Upper lobe of left lung (tissue), 6 donors: ENCODE results near the gene COX20. TPM values are rescaled to one million over a fixed set of nuclear protein-coding genes. Genes with fewer than 3 reads are reported as not detected.

Source experiments
- ATAC-seq, 2 donors: fragments of 200-7000 bp; cut with Tn5 transposase; one replicate each; pipeline ENCODE4 v1.9.1; 2022; ENCODE audit warnings: mild to moderate bottlenecking in 2 of 2, moderate library complexity in 2 of 2; ENCODE audit not compliant: low FRiP score in 2 of 2
- DNase-seq, 2 donors: peaks; one replicate each; pipeline ENCODE4 v3.0.0-alpha.2; 2019 to 2020
- H3K27ac ChIP-seq, 4 donors: fragments of 200-600 bp; sonication (generic); one replicate each; pipeline ENCODE4 v1.5.1; 2016 to 2019
- H3K27me3 ChIP-seq, 4 donors: fragments of 200-600 bp; sonication (generic); one replicate each; pipeline ENCODE4 v1.5.1; 2017 to 2019
- H3K36me3 ChIP-seq, 4 donors: fragments of 200-600 bp; sonication (generic); one replicate each; pipeline ENCODE4 v1.5.1; 2016 to 2019
- H3K4me1 ChIP-seq, 4 donors: fragments of 200-600 bp; sonication (generic); one replicate each; pipeline ENCODE4 v1.5.1; 2018 to 2019
- H3K4me3 ChIP-seq, 4 donors: fragments of 200-600 bp; sonication (generic); one replicate each; pipeline ENCODE4 v1.5.1; 2017 to 2019; ENCODE audit warnings: mild to moderate bottlenecking in 2 of 4, moderate library complexity in 1 of 4
- H3K9me3 ChIP-seq, 4 donors: fragments of 200-600 bp; sonication (generic); one replicate each; pipeline ENCODE4 v1.5.1; 2018 to 2019
- CTCF ChIP-seq, 6 experiments: fragments of 450-650 bp in 4 of 6; fragments of 200-600 bp in 2 of 6; sonication (generic) in 2 of 6; IDR thresholded peaks; one replicate each; pipeline ENCODE4 v1.5.1; 2016 to 2019; ENCODE audit warnings: antibody characterized with exemption in 6 of 6
- EP300 ChIP-seq, 4 donors: sonication (generic); formaldehyde crosslinking; IDR thresholded peaks; one replicate each; pipeline ENCODE4 v1.5.1; 2017; ENCODE audit warnings: antibody characterized with exemption in 4 of 4, control low read depth in 2 of 4
- POLR2A ChIP-seq, 4 donors: fragments of 450-650 bp; IDR thresholded peaks; one replicate each; pipeline ENCODE4 v1.5.1; 2016 to 2017; ENCODE audit warnings: antibody characterized with exemption in 4 of 4, mild to moderate bottlenecking in 2 of 4
- POLR2AphosphoS5 ChIP-seq, 2 donors: sonication (generic); formaldehyde crosslinking; IDR thresholded peaks; one replicate each; pipeline ENCODE4 v1.5.1; 2017; ENCODE audit warnings: antibody characterized with exemption in 2 of 2
- WGBS, 2 donors: methylation state at CpG; one replicate each; pipeline ENCODE4 v1.1.5; 2017 to 2018; 5-methylcytosine and 5-hydroxymethylcytosine counted together
- total RNA-seq, 6 donors: library from RNA; depleted of rRNA in 4 of 6; stranded (reverse); fragments of >200 nt in 4 of 6; gene quantifications; one replicate each; pipeline versions ENCODE4 v1.1.0 to v1.2.1, GENCODE V29; 2016 to 2021
- donor health status: DM: no; HTN: no; CAD: no; lungs with moderate emphysema.
- donor health status: DM: no; HTN: yes; CAD: no; lungs with severe emphysema.

COX20 gene
- total RNA-seq, 6 donors from 2014 or later = 9.4 to 35.3 (median 25.6) TPM

GRCh38 chr1:244837597-244838258 lies 2.3 kb downstream of the COX20 start:
- peaks cover 3 to 30% (median 6%) of the 10 kb centered on the region in 4 donors for H3K36me3 ChIP-seq
- DNase-seq (no peak), ATAC-seq (no peak)
- H3K27ac ChIP-seq = peak overlapping the region in 3 of 4 donors; percentile 18 to 97 (median 45)
- TF ChIP-seq CTCF (IDR thresholded peaks at IDR 0.05) (no peak), POLR2A (IDR thresholded peaks at IDR 0.05) (no peak), EP300 (IDR thresholded peaks at IDR 0.05) (no peak), POLR2AphosphoS5 (IDR thresholded peaks at IDR 0.05) (no peak)
- no peaks in the 10 kb centered on the region for H3K9me3 ChIP-seq
- WGBS, 2 donors = 84 to 88% methylated on average over 5 of the region's 5 CpGs
- H3K4me1 ChIP-seq = peaks cover 23 to 49% (median 29%) of the 10 kb centered on the region in 4 donors
- no peak overlapping the region for H3K4me3 ChIP-seq
- no peaks in the 10 kb centered on the region for H3K27me3 ChIP-seq

DNA sequence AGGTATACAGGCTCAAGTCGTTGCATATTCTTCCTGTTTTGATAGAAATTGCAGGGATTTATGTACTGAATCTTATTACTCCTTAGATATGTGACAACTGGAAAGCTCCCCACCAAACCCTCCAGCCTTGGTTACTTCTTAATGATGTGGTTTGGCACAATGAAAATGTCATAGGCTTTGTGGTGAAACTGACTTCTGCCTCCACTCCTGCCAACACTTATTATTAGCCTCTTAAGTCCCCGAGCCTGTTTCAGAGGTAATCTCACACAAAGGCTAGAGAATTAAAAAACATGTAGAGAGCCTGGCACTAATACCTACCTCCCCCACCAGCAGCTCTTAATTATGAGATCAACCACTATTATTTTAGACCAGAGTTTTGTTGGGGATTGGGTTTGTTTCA lies 4.2 kb downstream of the COX20 start:
- Histone ChIP-seq H3K27me3 (no peaks in the 10 kb centered on the region), H3K27ac (no peak overlapping the region), H3K4me1 (peaks cover 19 to 40% (median 26%) of the 10 kb centered on the region in 4 donors), H3K9me3 (no peaks in the 10 kb centered on the region), H3K4me3 (no peak overlapping the region), H3K36me3 (peaks cover 17 to 49% (median 20%) of the 10 kb centered on the region in 4 donors)
- no peak for ATAC-seq
- TF ChIP-seq EP300 (IDR thresholded peaks at IDR 0.05) (no peak), POLR2A (IDR thresholded peaks at IDR 0.05) (no peak)
- DNase-seq = no peak
- WGBS, 2 donors = 34 to 44% methylated on average over 2 of the region's 2 CpGs

GRCh38 chr1:244840219-244840794 lies 4.8 kb downstream of the COX20 start:
- H3K4me1 ChIP-seq = peaks cover 19 to 40% (median 26%) of the 10 kb centered on the region in 4 donors

DNA sequence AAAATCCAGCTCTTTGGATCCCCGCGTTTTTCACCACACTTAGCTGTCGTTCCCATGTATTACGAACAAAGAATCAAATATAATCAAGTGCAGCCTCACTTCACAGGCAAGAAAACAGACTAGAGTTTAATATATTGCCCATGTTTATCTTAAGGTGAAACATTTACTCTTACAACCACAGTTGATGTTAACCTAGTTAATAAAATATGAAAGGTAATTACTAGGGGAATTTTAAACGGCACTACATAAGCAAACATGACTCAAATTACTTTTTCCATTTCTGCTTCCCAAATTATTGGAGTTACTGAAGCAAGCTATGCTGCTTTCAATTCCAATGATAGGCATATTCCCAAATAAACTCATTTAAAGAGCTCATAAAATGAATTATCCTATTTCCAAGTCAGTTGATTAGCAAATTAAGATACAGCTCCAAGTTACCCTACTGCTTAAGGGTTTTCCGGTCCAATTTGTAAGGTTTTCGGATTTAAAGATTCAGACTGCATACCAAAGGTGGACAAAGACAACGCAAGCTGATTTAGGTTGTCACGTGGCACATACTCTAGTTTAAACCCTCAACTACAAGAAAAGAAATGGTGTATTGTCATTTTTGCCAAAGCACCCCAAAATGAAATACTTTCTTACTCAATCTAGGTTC lies 5.9 kb downstream of the COX20 start:
- peaks cover 30 to 67% (median 32%) of the 10 kb centered on the region in 4 donors for H3K36me3 ChIP-seq
- H3K4me1 ChIP-seq = peaks cover 16 to 35% (median 24%) of the 10 kb centered on the region in 4 donors
- DNase-seq = no peak
- ATAC-seq = no peak
- TF ChIP-seq POLR2A (IDR thresholded peaks at IDR 0.05) = no peak
- no peak for TF ChIP-seq POLR2AphosphoS5 (IDR thresholded peaks at IDR 0.05)
- TF ChIP-seq EP300 (IDR thresholded peaks at IDR 0.05) = no peak
- no peak for TF ChIP-seq CTCF (IDR thresholded peaks at IDR 0.05)
- H3K9me3 ChIP-seq = no peaks in the 10 kb centered on the region
- 76 to 78% methylated on average over 9 of the region's 9 CpGs for WGBS, 2 donors
- H3K4me3 ChIP-seq = no peak overlapping the region
- peak overlapping the region in 1 of 4 donors; percentile 28 for H3K27ac ChIP-seq
- no peaks in the 10 kb centered on the region for H3K27me3 ChIP-seq

More at GRCh38 chr1:244840219-244840794, 4.8 kb downstream of the COX20 start:
- ATAC-seq (no peak), DNase-seq (no peak)
- Histone ChIP-seq H3K4me3 (no peak overlapping the region), H3K36me3 (peaks cover 19 to 56% (median 23%) of the 10 kb centered on the region in 4 donors), H3K9me3 (no peaks in the 10 kb centered on the region), H3K27me3 (no peaks in the 10 kb centered on the region), H3K27ac (peak overlapping the region in 1 of 4 donors; percentile 28)
- WGBS, 2 donors = 64% methylated on average over 5 of the region's 5 CpGs
- TF ChIP-seq POLR2A (IDR thresholded peaks at IDR 0.05) = no peak
- TF ChIP-seq EP300 (IDR thresholded peaks at IDR 0.05) = no peak
- TF ChIP-seq POLR2AphosphoS5 (IDR thresholded peaks at IDR 0.05) = no peak
- no peak for TF ChIP-seq CTCF (IDR thresholded peaks at IDR 0.05)
